HG03354 (cell line): ENCODE results near the gene PPP1R18.
"Not testable (repeated sequence)": the region's sequence is repeated elsewhere in the genome, so short reads cannot be mapped to it uniquely, and the experiment has no call there.

Experiments
- ATAC-seq: cut with Tn5 transposase; IDR thresholded peaks from one replicate; pipeline ENCODE4 v1.9.1; 2021; ENCODE audit warnings: mild to moderate bottlenecking; ENCODE audit not compliant: unreplicated experiment, poor library complexity, severe bottlenecking

Gene PPP1R18

DNA sequence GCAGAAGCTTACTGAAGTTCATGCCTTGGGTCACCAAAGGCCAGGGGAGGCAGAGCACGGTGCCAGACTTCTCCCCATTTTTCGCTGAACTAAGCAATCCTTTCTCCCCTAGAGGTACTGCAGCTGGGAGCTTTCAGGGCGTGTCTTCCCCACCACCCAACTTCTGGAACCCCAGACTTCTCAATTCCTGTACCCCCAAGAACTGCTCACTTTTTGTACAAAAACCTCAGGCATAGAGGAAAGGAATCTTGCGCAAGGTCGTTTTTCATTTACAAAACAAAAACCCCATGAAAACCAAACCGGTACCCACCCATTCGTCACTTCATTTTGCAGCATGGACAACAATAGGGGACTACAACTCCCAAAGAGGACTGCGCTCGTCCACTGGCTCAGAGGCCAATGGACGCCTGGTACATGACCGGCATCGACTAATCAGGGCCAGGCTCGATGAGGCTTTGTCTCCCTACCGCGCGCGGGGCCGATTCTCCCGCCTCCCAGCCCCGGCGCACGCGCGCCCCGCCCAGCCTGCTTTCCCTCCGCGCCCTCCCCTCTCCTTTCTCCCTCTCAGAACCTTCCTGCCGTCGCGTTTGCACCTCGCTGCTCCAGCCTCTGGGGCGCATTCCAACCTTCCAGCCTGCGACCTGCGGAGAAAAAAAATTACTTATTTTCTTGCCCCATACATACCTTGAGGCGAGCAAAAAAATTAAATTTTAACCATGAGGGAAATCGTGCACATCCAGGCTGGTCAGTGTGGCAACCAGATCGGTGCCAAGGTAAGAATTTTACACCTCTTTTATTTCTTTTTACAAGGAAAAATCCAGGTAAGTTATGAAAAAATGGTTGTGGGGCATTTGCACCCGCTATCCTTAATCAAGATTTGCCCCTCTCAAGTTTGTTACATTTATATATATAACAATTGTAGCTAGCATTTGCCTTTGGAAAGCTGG, 33.6 kb upstream of the PPP1R18 start, which contains the start of gene TUBB:
TSS of gene TUBB (plus strand) at position 562 of the 947 bp plus-strand sequence. CDS start at position 717, 155 bp downstream.
- peak; percentile 40 for ATAC-seq

DNA sequence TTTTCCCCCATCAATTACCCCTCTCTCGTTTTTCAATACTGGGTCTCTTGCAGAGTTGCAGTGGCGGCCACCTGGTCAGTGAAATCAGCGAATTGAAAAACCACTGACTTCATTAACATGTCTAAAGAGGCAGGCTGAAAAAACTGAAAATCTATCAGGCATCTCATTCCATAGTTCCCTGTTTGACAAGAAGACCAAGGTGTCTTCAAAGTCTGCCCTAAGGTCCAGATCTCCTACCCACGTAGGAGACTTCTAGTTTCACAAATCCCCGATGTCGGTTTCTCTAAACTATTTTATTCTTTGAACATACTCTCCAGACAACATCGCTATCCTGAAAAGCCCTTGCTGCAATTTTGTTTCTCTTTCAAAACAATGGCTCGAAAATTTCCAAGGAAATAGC, 32.9 kb upstream of the PPP1R18 start:
- no peak for ATAC-seq

DNA sequence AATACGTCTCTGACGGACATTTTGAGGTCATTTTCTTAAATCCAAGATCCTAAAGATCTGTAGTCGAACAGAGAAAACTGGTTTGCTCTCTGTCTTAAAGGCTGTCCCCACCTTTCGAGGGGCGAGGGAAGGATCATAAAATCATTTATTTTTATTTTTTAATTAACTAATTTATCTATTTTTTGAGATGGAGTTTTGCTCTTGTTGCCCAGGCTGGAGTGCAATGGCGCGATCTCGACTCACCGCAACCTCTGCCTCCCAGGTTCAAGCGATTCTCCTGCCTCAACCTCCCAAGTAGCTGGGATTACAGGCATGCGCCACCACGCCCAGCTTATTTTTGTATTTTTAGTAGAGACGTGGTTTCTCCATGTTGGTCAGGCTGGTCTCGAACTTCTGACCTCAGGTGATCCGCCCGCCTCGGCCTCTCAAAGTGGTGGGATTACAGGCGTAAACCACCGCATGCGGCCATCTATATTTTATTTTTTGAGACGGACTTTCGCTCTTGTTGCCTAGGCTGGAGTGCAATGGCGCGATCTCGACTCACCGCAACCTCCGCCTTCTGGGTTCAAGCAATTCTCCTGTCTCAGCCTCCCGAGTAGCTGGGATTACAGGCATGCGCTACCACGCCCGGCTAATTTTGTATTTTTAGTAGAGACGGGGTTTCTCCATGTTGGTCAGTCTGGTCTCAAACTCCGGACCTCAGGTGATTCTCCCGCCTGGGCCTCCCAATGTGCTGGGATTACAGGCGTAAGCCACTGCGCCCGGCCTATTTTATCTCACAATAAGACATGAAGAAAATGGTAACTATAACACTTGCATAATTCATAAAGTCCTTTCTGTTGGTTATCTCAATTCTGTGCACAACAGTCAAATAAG, 31.6 kb upstream of the PPP1R18 start:
- ATAC-seq, result not testable (repeated sequence)

DNA sequence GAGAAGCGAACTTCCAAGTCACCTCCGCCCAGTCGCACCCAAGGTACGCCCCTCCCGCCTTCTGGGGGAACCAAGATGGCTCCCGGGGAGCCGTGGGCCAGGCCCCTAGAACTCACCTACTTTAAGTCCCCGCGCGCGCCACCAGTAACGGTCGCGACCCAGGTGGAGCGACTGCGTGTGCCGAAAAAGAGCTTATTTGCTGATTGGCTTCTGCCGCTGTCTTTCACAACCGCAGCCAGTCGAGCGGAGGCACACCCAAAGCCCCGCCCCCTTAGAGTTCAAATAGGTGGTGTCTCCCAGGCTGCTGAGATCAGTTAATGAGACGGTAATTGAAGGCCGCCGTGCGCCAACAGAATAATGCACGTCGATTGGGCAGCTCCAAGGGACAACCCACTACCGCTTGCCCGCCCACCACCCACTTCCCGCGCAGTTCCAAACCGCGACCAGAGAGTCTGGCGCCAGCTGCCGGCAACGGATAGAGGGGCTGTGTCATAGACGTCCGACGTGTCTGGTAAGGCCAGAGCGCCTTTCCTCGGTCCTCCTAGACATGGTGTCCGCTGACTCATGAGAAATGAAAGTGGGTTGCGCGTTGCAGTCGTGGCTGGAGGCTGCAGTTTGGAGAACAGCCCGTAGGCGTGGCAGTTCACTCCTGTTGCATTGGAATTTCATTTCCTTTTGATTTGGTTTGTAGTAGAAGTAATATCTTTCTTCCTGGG, 30.8 kb upstream of the PPP1R18 start, which contains the start of gene MDC1:
TSS of gene MDC1 (minus strand) at position 153 of the 716 bp plus-strand sequence. CDS start 2,106 bp downstream, outside the sequence.
- ATAC-seq, result peak; percentile 73

DNA sequence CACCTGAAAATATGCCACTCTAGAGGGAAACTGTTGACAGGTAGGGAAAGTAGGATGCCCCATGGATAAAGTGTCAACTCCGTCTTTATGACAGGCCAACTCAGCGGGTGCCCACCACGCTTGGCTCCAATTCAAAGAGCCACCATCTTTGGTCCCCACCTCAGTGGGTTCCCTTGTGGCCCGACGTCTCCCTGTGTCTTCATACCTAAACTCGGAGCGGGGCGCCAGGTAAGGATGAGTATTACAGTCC, 30.4 kb upstream of the PPP1R18 start:
- ATAC-seq, result no peak

DNA sequence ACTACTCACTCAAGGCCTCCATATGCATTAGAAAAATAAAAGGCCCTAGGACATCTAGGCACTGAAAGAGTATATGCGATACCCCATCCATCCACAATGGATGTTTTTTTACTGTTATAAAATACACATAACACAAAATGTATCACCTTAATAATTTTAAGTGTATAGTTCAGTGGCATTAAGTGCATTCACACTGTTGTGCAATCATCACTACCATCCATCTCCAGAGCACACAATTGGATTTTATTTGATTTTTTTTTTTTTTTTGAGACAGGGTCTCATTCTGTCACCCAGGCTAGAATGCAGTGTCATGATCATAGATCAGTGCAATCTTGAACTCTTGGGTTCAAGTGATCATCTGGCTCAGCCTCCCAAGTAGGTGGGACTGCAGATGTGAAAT, 27.8 kb upstream of the PPP1R18 start:
- ATAC-seq, result no peak

DNA sequence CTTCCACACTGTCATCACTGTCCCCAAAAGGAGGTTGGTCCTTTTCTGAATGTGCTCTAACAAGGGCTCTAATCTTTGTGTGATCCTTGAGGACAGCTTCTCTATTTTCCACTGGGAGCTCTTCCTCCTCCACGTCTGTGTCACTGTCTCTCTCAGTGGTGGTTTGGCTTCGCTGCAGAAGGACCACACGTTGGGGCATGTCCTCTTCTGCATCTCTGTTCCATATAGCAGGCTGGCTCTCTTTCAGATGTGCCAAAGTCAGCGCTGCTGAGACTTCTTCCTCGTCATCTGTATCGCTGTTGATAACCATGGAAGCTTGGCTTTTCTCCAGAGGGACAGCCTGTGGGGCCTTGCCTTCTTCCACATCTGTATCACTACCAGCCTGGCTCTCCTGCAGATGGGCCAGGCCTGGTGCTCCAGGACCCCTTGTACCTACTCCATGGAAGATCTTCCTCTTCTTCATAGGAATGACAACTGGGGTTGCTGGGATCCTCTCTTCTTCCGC, 26.0 kb upstream of the PPP1R18 start:
- no peak for ATAC-seq

DNA sequence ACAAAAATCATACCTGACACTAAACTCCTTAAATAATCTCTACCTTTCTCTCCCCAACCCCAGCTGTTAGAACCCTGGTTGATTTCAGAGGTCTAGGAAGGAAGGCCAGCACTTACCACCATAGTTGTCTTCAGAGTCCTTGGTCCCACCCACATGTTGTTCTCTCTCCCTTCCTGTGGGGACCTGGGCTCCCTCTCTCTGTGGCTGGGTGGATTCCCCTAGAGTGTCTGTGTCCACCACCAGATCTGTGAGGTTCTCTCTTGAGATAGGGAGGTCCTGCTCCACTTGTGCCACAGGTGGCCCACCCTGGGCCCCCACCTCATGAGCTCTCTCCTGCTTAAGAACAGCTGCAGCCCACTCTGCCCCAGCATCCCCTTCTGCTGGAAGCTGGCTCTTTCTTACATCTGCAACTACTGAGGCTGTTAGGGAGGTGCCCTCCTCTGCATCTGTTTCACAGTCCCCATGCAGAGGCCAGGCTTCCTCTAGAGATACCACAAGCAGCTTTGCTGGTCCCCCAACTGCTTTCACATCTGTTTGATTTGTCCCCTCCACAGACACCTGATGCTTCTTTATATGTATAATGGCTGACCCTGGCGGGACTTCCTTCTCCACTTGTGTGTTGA, 25.4 kb upstream of the PPP1R18 start:
- no peak for ATAC-seq

DNA sequence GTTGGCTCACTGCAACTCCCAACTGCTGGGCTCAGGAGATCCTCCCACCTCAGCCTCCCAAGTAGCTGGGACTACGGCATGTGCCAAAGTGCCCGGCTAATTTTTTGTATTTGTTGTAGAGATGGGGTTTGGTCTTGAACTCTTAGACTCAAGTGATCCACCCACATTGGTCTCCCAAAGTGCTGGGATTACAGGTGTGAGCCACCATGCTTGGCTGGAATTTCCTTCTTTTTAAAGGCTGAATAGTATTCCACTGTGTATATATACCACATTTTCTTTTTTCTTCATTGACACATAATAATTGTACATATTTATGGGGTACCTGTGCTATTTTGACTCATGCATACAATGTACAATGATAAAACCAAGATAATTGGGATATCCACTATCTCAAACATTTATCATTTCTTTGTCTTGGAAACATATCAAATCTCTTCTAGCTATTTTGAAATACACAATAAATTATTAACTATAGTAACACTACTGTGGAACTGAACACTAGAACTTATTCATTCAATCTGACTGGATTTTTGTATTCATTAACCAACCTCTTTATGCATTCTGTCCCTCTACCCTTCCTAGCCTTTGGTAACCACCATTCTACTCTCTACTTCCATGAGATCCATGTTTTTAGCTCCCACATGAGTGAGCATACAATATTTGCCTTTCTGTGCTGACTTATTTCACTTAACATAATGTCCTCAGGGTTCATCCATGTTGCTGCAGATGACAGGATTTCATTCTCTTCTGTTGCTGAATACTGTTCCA, 22.8 kb upstream of the PPP1R18 start:
- ATAC-seq, result no peak

DNA sequence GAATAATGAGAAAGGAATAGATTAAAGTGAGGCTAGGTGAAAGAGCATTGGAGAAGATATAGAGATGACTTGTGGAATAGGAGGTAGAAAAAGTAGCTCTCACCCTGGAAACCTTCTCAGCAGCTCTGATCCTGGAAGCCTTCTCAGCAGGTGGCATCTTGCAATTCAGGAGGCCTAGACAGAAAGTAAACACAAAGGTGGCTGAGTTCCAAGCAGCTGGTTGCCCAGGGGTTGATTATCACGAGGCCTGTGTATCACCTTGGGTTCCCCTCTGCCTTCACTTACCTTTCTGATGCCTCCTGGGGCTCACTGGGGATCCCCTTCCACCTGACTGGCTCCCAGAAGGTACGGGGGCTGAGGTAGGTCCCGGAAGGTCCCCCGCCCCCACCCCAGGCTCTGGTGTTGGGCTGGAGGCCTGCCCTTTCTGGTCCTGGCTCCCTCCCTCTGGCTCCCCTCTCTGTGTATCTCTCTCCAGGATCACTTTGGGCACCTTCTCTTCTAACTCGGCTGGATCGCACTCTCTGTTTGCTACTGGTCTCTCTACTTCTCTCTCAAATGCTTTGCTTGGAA, 20.9 kb upstream of the PPP1R18 start:
- ATAC-seq, result no peak

DNA sequence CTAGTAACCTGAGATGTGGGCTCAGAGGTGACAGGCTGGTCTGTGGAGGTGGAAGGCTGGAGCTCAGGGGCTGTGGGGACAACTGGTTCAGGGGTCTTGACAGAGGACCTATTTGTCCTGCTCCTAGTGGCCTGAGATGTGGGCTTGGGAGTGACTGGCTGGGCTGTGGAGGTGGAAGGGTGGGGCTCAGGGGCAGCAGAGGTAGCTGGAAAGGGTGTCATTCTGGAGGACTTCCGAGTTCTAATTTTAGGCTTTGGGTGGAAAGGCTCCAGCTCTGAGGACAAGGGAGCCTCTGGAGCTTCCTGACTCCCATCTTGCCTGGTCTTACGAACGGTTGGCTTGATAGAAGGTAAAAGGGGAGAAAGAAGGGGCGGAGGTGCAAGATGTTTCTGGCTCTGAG, 19.2 kb upstream of the PPP1R18 start:
- no peak for ATAC-seq

DNA sequence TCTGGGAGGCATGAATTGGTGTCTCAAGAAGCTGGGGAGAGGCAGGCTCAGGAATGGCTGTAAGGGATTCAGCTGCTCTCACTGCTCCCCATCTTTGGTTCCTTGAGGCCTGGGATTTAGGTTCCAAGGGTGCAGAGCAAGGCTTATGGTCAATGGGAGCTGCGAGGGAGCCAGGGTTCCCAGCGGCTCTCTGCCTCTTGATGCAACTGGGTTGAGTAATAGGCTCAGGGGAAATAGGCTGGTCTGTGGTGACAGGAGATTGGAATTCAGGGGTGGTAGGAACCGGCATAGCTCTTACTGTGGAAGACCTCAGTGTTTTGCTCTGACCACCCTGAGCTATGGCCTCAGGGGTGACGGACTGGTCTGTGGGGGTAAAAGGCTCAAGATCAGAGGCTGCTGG, 17.4 kb upstream of the PPP1R18 start:
- ATAC-seq, result no peak

DNA sequence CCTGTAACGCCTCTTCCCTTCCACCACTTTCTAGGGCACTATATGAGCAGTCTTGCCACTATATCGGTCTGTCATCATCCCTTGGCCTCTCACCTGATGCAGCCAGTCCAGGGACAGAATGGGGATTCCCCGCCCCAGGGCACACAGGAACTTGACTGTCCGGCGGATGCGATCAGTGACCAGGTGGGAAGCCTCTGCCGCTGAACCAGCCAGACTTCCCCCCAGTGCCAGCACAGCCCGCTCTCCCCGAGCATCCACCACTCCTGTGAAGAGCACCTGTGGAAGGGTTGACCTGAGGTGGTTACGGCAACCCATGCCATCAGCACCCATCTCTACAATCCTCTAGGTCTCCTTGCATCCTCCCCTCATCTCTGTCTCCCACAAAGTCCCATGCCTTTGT, 16.6 kb upstream of the PPP1R18 start:
- ATAC-seq, result no peak

DNA sequence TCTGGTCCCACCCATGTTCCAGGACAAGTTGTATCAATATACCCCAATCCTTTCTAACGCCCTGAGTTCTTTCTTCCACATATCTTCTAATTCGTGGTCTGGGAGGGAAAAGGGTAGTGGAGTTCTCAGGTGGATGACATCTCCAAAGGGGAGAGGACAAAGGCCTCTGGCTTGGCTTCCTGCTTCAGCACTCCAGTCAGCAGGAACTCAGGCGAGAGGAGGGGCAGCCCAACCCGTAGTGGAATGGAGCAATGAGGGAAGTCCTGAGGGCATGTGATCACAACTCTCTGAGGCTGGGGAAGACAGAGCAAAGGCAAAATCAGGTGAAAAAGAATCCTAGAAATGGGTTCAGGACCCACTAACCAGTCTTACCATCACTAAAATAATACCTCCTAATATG, 13.9 kb upstream of the PPP1R18 start:
- ATAC-seq, result no peak

DNA sequence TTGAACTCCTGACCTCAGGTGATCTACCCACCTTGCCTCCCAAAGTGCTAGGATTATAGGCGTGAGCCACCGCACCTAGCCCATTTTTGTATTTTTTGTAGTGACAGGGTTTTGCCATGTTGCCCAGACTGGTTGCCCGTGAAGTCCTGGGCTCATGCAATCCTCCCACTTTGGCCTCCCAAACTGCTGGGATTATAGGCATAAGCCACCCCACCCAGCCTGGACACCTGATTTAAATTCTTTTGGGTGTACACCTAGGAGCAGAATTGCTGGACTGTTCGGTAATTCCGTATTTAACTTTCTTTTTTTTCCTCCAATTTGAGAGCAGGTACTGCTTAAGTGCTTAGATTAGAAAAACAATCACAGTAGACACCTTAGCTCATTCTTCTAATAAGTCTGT, 10.0 kb upstream of the PPP1R18 start:
- no peak for ATAC-seq

DNA sequence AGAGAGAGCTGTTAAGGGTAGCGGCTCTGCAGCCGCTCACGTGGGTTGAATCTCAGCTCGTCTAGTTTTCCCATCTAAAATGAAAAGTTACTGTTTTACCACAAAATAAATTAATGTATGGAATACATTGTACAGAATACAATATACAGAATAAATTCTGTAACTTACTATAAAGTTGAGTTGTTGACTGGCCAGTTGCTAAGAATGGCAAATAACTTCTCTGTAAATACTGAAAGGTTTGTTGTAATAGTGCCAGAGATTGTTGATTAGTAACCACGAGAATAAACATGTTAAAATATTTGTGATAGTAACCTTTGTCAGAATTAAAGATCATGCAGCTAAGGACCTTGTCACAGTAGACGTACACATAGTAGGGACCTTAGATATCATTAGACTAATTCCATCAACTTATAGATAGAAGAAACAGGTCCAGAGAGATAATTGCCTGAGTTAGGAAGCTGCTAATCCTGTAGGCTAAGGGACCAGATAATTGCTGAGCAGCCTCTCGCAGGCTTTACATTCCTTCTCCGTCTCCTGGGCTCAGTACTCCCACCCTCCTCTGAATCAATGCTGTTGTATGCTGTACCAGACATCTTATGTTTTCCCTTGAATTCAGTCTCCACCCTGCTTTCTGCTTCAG, 4.9 kb upstream of the PPP1R18 start:
- ATAC-seq, result no peak

DNA sequence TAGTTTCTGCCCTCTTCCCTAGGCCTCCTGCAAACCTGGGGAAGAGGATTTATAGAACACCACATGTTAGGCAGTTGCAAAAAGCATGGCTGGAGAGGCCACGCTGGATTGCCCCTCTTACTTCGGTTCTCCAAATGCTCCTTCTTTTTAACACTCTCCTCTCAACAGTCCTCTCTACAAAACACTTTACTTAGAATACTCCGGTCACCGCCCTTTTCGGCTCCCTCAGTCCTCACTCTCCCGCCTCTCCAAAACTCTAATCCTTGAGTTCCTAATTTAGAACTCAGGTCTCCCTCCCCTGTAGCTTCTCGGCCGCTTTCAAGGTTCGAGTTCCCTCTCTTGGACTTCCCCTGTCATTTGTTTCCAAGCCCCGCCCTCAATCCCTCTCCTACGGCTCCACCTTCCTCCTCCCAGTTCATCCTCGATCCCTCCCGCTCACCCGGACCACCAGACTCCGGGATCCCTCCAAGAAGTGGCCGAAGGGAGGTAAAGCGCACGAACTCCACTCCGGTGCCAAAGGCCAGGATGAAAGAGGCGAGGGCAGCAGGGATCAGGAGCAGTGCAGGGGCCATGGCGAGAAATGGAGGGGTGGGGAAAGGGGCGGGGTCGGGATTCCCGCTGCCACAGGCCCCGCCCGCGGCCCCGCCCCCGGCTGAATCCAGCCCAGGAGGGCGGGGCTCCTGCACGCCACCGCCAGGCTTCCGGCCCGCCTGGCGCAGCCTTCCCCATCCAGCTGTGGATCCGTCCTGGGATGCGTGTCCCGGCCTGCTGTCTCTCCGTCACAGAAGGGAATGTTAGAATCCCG, 4.2 kb upstream of the PPP1R18 start, which contains the start of gene NRM:
TSS of gene NRM (minus strand) at position 582 of the 805 bp plus-strand sequence. CDS start at position 572, 10 bp downstream.
- ATAC-seq, result peak; percentile 24
